ENCODE data around the gene ANKRD23. TPM values are rescaled to one million over a fixed set of nuclear protein-coding genes. Genes with fewer than 3 reads are reported as not detected.

Gene ANKRD23
- total RNA-seq, 2 donors from 2014 or later: 7.4 to 12.9 TPM

- Mint-ChIP-seq H3K27ac (peak overlapping the region in 1 of 2 donors; percentile 4), H3K9me3 (no peaks in the 10 kb centered on the region), H3K27me3 (no peaks in the 10 kb centered on the region), H3K36me3 (peaks cover 16% of the 10 kb centered on the region), H3K4me1 (ENCODE audit: low read depth in 2 of 2) (no peaks in the 10 kb centered on the region), H3K4me3 (no peak overlapping the region)
- no peak for DNase-seq (ENCODE audit: low spot score)
- no peak for ATAC-seq
These were observed 13.7 kb downstream of the ANKRD23 start for GRCh38 chr2:96830044-96830562.

GRCh38 chr2:96828874-96829273 is 14.9 kb downstream of the ANKRD23 start:
- peaks cover 16% of the 10 kb centered on the region for H3K36me3 Mint-ChIP-seq
- H3K9me3 Mint-ChIP-seq: no peaks in the 10 kb centered on the region
- H3K4me1 Mint-ChIP-seq (ENCODE audit: low read depth in 2 of 2): no peaks in the 10 kb centered on the region
- ATAC-seq (no peak), DNase-seq (ENCODE audit: low spot score) (no peak)
- H3K4me3 Mint-ChIP-seq: no peak overlapping the region
- H3K27ac Mint-ChIP-seq: no peak overlapping the region
- no peaks in the 10 kb centered on the region for H3K27me3 Mint-ChIP-seq

GRCh38 chr2:96828436-96828835 is 15.4 kb downstream of the ANKRD23 start:
- Mint-ChIP-seq H3K27me3 (no peaks in the 10 kb centered on the region), H3K9me3 (no peaks in the 10 kb centered on the region), H3K4me3 (no peak overlapping the region), H3K36me3 (peaks cover 16% of the 10 kb centered on the region), H3K4me1 (ENCODE audit: low read depth in 2 of 2) (no peaks in the 10 kb centered on the region), H3K27ac (peak overlapping the region; percentile 27 to 77)
- ATAC-seq (no peak), DNase-seq (ENCODE audit: low spot score) (no peak)

- H3K27ac Mint-ChIP-seq: no peak overlapping the region
- no peak for ATAC-seq
- peaks cover 16% of the 10 kb centered on the region for H3K36me3 Mint-ChIP-seq
- no peaks in the 10 kb centered on the region for H3K27me3 Mint-ChIP-seq
- no peak for DNase-seq (ENCODE audit: low spot score)
- no peak overlapping the region for H3K4me3 Mint-ChIP-seq
- no peaks in the 10 kb centered on the region for H3K9me3 Mint-ChIP-seq
- no peaks in the 10 kb centered on the region for H3K4me1 Mint-ChIP-seq (ENCODE audit: low read depth in 2 of 2)
These were observed 17.1 kb downstream of the ANKRD23 start for GRCh38 chr2:96826546-96827278.

- no peak overlapping the region for H3K27ac Mint-ChIP-seq
- peaks cover 12% of the 10 kb centered on the region for H3K36me3 Mint-ChIP-seq
- no peaks in the 10 kb centered on the region for H3K9me3 Mint-ChIP-seq
- ATAC-seq: no peak
- DNase-seq (ENCODE audit: low spot score): no peak
- H3K4me3 Mint-ChIP-seq: no peak overlapping the region
- no peaks in the 10 kb centered on the region for H3K27me3 Mint-ChIP-seq
- peaks cover 11 to 14% of the 10 kb centered on the region in 2 donors for H3K4me1 Mint-ChIP-seq (ENCODE audit: low read depth in 2 of 2)
These were observed 18.8 kb downstream of the ANKRD23 start for GRCh38 chr2:96825057-96825456.

GRCh38 chr2:96824079-96824870 is 19.5 kb downstream of the ANKRD23 start:
- Mint-ChIP-seq H3K4me1 (ENCODE audit: low read depth in 2 of 2) (peaks cover 19 to 22% of the 10 kb centered on the region in 2 donors), H3K27me3 (no peaks in the 10 kb centered on the region), H3K4me3 (no peak overlapping the region), H3K9me3 (no peaks in the 10 kb centered on the region), H3K27ac (peak overlapping the region in 1 of 2 donors; percentile 47), H3K36me3 (peaks cover 6% of the 10 kb centered on the region)
- DNase-seq (ENCODE audit: low spot score) (no peak), ATAC-seq (no peak)

GRCh38 chr2:96823198-96823597 is 20.6 kb downstream of the ANKRD23 start:
- DNase-seq (ENCODE audit: low spot score): no peak
- Mint-ChIP-seq H3K4me3 (no peak overlapping the region), H3K4me1 (ENCODE audit: low read depth in 2 of 2) (peaks cover 30 to 31% of the 10 kb centered on the region in 2 donors), H3K9me3 (no peaks in the 10 kb centered on the region), H3K36me3 (peaks cover 4% of the 10 kb centered on the region), H3K27ac (no peak overlapping the region), H3K27me3 (no peaks in the 10 kb centered on the region)
- ATAC-seq: no peak

- H3K9me3 Mint-ChIP-seq: no peaks in the 10 kb centered on the region
- H3K36me3 Mint-ChIP-seq: peaks cover 4% of the 10 kb centered on the region
- ATAC-seq (no peak), DNase-seq (ENCODE audit: low spot score) (no peak)
- H3K27me3 Mint-ChIP-seq: no peaks in the 10 kb centered on the region
- no peak overlapping the region for H3K27ac Mint-ChIP-seq
- H3K4me1 Mint-ChIP-seq (ENCODE audit: low read depth in 2 of 2): peaks cover 32 to 35% of the 10 kb centered on the region in 2 donors
- H3K4me3 Mint-ChIP-seq: no peak overlapping the region
These were observed 21.0 kb downstream of the ANKRD23 start for GRCh38 chr2:96822786-96823185.

- Mint-ChIP-seq H3K4me3 (no peak overlapping the region), H3K9me3 (no peaks in the 10 kb centered on the region), H3K27me3 (no peaks in the 10 kb centered on the region), H3K27ac (no peak overlapping the region), H3K36me3 (peaks cover 4% of the 10 kb centered on the region), H3K4me1 (ENCODE audit: low read depth in 2 of 2) (peaks cover 34 to 40% of the 10 kb centered on the region in 2 donors)
- no peak for DNase-seq (ENCODE audit: low spot score)
- no peak for ATAC-seq
These were observed 22.6 kb downstream of the ANKRD23 start for GRCh38 chr2:96821113-96821675.

- ATAC-seq (no peak), DNase-seq (ENCODE audit: low spot score) (no peak)
- peaks cover 39 to 46% of the 10 kb centered on the region in 2 donors for H3K4me1 Mint-ChIP-seq (ENCODE audit: low read depth in 2 of 2)
- H3K27me3 Mint-ChIP-seq: no peaks in the 10 kb centered on the region
- H3K4me3 Mint-ChIP-seq: peak overlapping the region; percentile 2
- peaks cover 4% of the 10 kb centered on the region for H3K36me3 Mint-ChIP-seq
- peak overlapping the region in 1 of 2 donors; percentile 9 for H3K27ac Mint-ChIP-seq
- H3K9me3 Mint-ChIP-seq: no peaks in the 10 kb centered on the region
These were observed 23.8 kb downstream of the ANKRD23 start for GRCh38 chr2:96819876-96820511.

- Mint-ChIP-seq H3K27me3 (no peaks in the 10 kb centered on the region), H3K9me3 (no peaks in the 10 kb centered on the region), H3K36me3 (peaks cover 4% of the 10 kb centered on the region), H3K4me1 (ENCODE audit: low read depth in 2 of 2) (peaks cover 42 to 49% of the 10 kb centered on the region in 2 donors), H3K27ac (peak overlapping the region in 1 of 2 donors; percentile 9), H3K4me3 (peak overlapping the region; percentile 85)
- ATAC-seq (no peak), DNase-seq (ENCODE audit: low spot score) (no peak)
These were observed 24.5 kb downstream of the ANKRD23 start for GRCh38 chr2:96819128-96819875.

GRCh38 chr2:96817882-96818281 is 25.9 kb downstream of the ANKRD23 start:
- peaks cover 43 to 49% of the 10 kb centered on the region in 2 donors for H3K4me1 Mint-ChIP-seq (ENCODE audit: low read depth in 2 of 2)
- peaks cover 4% of the 10 kb centered on the region for H3K36me3 Mint-ChIP-seq

More at GRCh38 chr2:96817882-96818281, 25.9 kb downstream of the ANKRD23 start:
- ATAC-seq: no peak
- peak overlapping the region; percentile 85 for H3K4me3 Mint-ChIP-seq
- H3K9me3 Mint-ChIP-seq: no peaks in the 10 kb centered on the region
- no peak for DNase-seq (ENCODE audit: low spot score)
- peak overlapping the region in 1 of 2 donors; percentile 41 for H3K27ac Mint-ChIP-seq
- no peaks in the 10 kb centered on the region for H3K27me3 Mint-ChIP-seq

Data from natural killer cell treated with Interleukin-12 subunit alpha and Interleukin-12 subunit beta and Interleukin-15 and Interleukin-18, amount 100 ng/mL, for 72 hours (primary cell).